ENCODE measurements around the gene CCDC69.
A peak's percentile ranks its signal among the peaks of the same experiment; 100 is the strongest.

CCDC69 gene

GRCh38 chr5:151144275-151144674 lies 79.6 kb downstream of the CCDC69 start:
- Mint-ChIP-seq H3K4me3 (peak overlapping the region; percentile 69), H3K27ac (peak overlapping the region; percentile 97), H3K27me3 (no peaks in the 10 kb centered on the region), H3K9me3 (ENCODE audit: low read depth) (no peaks in the 10 kb centered on the region), H3K36me3 (peaks cover 11% of the 10 kb centered on the region), H3K4me1 (ENCODE audit: low read depth) (peaks cover 98% of the 10 kb centered on the region)

- H3K36me3 Mint-ChIP-seq = peaks cover 15% of the 10 kb centered on the region
- H3K4me3 Mint-ChIP-seq = peak overlapping the region; percentile 65
- peak overlapping the region; percentile 97 for H3K27ac Mint-ChIP-seq
- no peaks in the 10 kb centered on the region for H3K9me3 Mint-ChIP-seq (ENCODE audit: low read depth)
- H3K27me3 Mint-ChIP-seq = no peaks in the 10 kb centered on the region
- peaks cover 98% of the 10 kb centered on the region for H3K4me1 Mint-ChIP-seq (ENCODE audit: low read depth)
These were observed 80.2 kb downstream of the CCDC69 start for GRCh38 chr5:151143645-151144044.

DNA sequence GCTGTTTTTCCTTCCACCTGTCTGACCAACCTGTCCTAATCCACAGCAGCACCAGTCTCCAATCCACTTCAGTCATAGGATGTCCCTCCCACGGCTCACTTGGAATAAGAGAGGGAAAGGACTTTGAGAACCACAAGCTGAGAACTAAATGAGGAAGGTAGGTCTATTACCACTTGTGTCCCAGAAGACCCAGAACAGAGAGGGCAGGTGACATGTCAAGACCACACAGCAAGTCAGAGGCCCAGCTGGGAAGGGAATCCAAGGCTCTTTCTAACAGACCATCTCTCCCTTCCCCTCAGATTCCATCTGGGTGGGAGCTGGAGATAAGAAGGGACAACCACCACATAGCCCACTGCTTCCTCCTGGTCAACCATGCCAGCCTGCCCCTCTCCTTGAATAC lies 81.0 kb downstream of the CCDC69 start:
- peaks cover 98% of the 10 kb centered on the region for H3K4me1 Mint-ChIP-seq (ENCODE audit: low read depth)
- H3K36me3 Mint-ChIP-seq = peaks cover 18% of the 10 kb centered on the region
- H3K9me3 Mint-ChIP-seq (ENCODE audit: low read depth) = no peaks in the 10 kb centered on the region
- peak overlapping the region; percentile 97 for H3K27ac Mint-ChIP-seq
- H3K27me3 Mint-ChIP-seq = no peaks in the 10 kb centered on the region
- H3K4me3 Mint-ChIP-seq = peak overlapping the region; percentile 65

DNA sequence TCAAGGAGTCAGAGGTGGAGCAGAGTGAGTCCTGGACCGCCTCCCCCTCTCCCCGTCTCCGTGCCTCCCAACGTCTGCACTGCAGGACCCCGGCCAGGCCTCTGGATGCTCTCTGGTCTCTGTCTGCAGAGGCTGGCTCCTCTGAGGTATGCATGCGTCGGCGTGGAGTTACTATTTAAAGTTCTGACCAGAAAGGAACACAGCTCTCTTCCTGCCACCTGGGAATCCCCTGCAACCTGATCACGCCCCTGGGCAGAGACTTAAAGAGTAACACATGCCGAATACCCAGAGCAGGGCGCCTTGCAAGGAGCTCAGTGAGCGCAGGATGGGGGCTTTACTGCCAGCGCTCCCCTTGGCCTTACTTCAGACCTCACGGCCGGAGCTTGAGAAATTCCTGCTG lies 82.4 kb downstream of the CCDC69 start:
- H3K4me1 Mint-ChIP-seq (ENCODE audit: low read depth) = peaks cover 96% of the 10 kb centered on the region
- no peaks in the 10 kb centered on the region for H3K9me3 Mint-ChIP-seq (ENCODE audit: low read depth)
- no peaks in the 10 kb centered on the region for H3K27me3 Mint-ChIP-seq
- peak overlapping the region; percentile 91 for H3K27ac Mint-ChIP-seq
- peak overlapping the region; percentile 86 for H3K4me3 Mint-ChIP-seq
- peaks cover 23% of the 10 kb centered on the region for H3K36me3 Mint-ChIP-seq

GRCh38 chr5:151140686-151141459 lies 83.0 kb downstream of the CCDC69 start:
- peaks cover 93% of the 10 kb centered on the region for H3K4me1 Mint-ChIP-seq (ENCODE audit: low read depth)
- peaks cover 25% of the 10 kb centered on the region for H3K36me3 Mint-ChIP-seq
- H3K27me3 Mint-ChIP-seq = no peaks in the 10 kb centered on the region

DNA sequence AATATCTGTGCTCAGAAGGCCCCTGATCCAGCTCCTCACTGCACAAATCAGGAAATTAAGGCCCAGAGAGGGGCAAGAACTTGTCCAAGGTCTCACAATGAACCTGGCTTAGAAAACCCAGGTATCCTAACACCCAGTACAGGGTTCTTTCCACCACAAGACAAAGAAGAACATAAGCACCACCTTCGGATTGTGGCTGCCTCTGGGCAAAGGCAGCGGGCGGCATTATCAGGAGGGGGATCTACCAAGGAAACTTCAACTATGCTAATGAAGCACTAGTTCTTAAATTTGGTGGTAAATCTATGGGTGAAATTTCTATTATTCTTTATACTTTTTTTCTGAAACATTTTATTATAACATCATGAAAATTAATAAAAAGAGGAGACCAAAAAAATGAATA lies 84.2 kb downstream of the CCDC69 start:
- peaks cover 86% of the 10 kb centered on the region for H3K4me1 Mint-ChIP-seq (ENCODE audit: low read depth)
- no peaks in the 10 kb centered on the region for H3K9me3 Mint-ChIP-seq (ENCODE audit: low read depth)
- peaks cover 24% of the 10 kb centered on the region for H3K36me3 Mint-ChIP-seq
- no peaks in the 10 kb centered on the region for H3K27me3 Mint-ChIP-seq
- peak overlapping the region; percentile 60 for H3K4me3 Mint-ChIP-seq
- H3K27ac Mint-ChIP-seq = peak overlapping the region; percentile 91

More at GRCh38 chr5:151140686-151141459, 83.0 kb downstream of the CCDC69 start:
- Mint-ChIP-seq H3K27ac (peak overlapping the region; percentile 91), H3K4me3 (peak overlapping the region; percentile 86), H3K9me3 (ENCODE audit: low read depth) (no peaks in the 10 kb centered on the region)

DNA sequence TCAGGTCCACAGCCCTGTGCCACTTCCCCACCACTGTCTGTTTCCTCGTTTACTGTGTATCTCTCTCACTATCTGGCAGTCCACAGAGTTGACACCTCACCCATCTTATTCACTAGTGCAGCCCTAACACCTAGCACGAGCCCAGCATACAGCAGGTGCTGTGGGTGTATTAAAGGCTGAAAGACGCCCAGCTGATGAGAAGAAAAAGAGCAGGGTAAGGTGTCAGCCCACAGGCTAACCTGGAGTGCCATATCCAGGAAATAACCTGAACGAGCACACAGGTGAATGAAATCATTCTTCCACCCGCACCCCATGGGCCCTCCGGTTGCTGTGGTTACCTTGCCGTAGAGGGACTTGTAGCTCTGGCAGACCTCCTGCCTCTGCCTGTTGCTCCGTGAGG lies 84.9 kb downstream of the CCDC69 start:
- Mint-ChIP-seq H3K9me3 (ENCODE audit: low read depth) (no peaks in the 10 kb centered on the region), H3K4me1 (ENCODE audit: low read depth) (peaks cover 84% of the 10 kb centered on the region), H3K27ac (peak overlapping the region; percentile 91), H3K27me3 (no peaks in the 10 kb centered on the region), H3K4me3 (peak overlapping the region; percentile 60), H3K36me3 (peaks cover 24% of the 10 kb centered on the region)

DNA sequence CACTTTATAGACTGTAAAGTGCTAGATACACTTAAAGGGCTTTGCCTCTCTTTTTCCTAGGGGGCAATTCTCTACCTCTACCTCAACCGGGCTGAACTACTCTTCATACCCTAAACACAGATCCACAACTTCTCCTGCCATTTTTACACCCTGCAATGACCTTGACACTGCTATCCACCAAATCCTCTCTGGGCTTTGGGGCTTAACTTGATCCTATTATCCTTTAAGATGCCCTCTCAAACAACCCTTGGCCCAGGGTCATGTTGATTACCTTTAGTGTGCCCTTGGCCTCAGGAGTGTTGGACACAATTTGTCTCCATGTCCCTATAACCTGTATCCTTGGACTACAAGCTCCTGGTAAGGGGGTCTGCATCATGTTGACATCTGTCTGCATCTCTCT lies 85.8 kb downstream of the CCDC69 start:
- H3K9me3 Mint-ChIP-seq (ENCODE audit: low read depth) = no peaks in the 10 kb centered on the region
- H3K4me3 Mint-ChIP-seq = peak overlapping the region; percentile 33
- H3K27ac Mint-ChIP-seq = peak overlapping the region; percentile 91
- H3K4me1 Mint-ChIP-seq (ENCODE audit: low read depth) = peaks cover 84% of the 10 kb centered on the region
- peaks cover 20% of the 10 kb centered on the region for H3K36me3 Mint-ChIP-seq
- no peaks in the 10 kb centered on the region for H3K27me3 Mint-ChIP-seq

- H3K4me3 Mint-ChIP-seq = no peak overlapping the region
- peaks cover 83% of the 10 kb centered on the region for H3K4me1 Mint-ChIP-seq (ENCODE audit: low read depth)
- no peaks in the 10 kb centered on the region for H3K9me3 Mint-ChIP-seq (ENCODE audit: low read depth)
- no peaks in the 10 kb centered on the region for H3K27me3 Mint-ChIP-seq
- H3K27ac Mint-ChIP-seq = peak overlapping the region; percentile 91
- H3K36me3 Mint-ChIP-seq = peaks cover 22% of the 10 kb centered on the region
These were observed 86.6 kb downstream of the CCDC69 start for GRCh38 chr5:151137067-151137825.

DNA sequence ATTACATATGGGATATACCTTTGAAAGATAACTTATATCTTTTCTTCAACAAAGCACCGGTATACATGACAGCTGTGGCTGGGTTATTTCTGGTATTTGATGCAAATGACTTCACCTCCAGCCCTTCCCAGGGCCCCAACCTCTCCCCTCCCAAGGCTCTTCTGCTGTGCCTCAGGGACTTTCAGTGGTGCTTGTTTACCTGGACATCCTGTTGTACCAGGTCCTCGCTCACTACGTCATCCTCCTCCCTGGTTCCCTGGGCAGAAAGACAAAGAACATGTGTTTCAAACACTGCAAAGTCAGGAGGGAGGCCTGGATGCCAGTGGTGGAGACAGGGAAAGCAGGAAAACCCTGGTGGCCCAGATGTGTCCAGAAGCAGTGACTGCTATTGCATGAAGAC lies 89.7 kb downstream of the CCDC69 start:
- Mint-ChIP-seq H3K27ac (peak overlapping the region; percentile 38), H3K4me1 (ENCODE audit: low read depth) (peaks cover 77% of the 10 kb centered on the region), H3K36me3 (peaks cover 31% of the 10 kb centered on the region), H3K4me3 (no peak overlapping the region), H3K27me3 (no peaks in the 10 kb centered on the region), H3K9me3 (ENCODE audit: low read depth) (no peaks in the 10 kb centered on the region)

GRCh38 chr5:151132963-151133362 lies 90.9 kb downstream of the CCDC69 start:
- Mint-ChIP-seq H3K4me1 (ENCODE audit: low read depth) (peaks cover 76% of the 10 kb centered on the region), H3K36me3 (peaks cover 22% of the 10 kb centered on the region), H3K27ac (peak overlapping the region; percentile 38), H3K9me3 (ENCODE audit: low read depth) (no peaks in the 10 kb centered on the region), H3K27me3 (no peaks in the 10 kb centered on the region), H3K4me3 (no peak overlapping the region)

All from activated naive CD8-positive, alpha-beta T cell (primary cell).